GM20000 (cell line): ENCODE results near the gene HMCN2.

ENCODE experiments used
- DNase-seq: peaks from one replicate; pipeline ENCODE4 v3.0.0; 2012; ENCODE audit warnings: low spot score
- CTCF ChIP-seq: IDR thresholded peaks from 2 replicates; pipeline ENCODE4 v1.5.1; 2012; ENCODE audit warnings: mild to moderate bottlenecking, control low read depth; ENCODE audit errors: extremely low read depth, missing control alignments

The HMCN2 gene

GRCh38 chr9:130467316-130467715 is 201.8 kb downstream of the HMCN2 start:
- no peak for TF ChIP-seq CTCF
- DNase-seq = no peak

GRCh38 chr9:130468566-130468965 is 203.0 kb downstream of the HMCN2 start:
- DNase-seq = no peak
- TF ChIP-seq CTCF = no peak

GRCh38 chr9:130470269-130470668 is 204.7 kb downstream of the HMCN2 start:
- no peak for TF ChIP-seq CTCF

GRCh38 chr9:130470950-130471349 is 205.4 kb downstream of the HMCN2 start:
- no peak for DNase-seq
- no peak for TF ChIP-seq CTCF

More at GRCh38 chr9:130470269-130470668, 204.7 kb downstream of the HMCN2 start:
- DNase-seq = no peak

- no peak for DNase-seq
Observed at GRCh38 chr9:130471411-130472183, 206.0 kb downstream of the HMCN2 start.

GRCh38 chr9:130472184-130472705 is 206.7 kb downstream of the HMCN2 start:
- DNase-seq = no peak
- TF ChIP-seq CTCF = no peak

More at GRCh38 chr9:130471411-130472183, 206.0 kb downstream of the HMCN2 start:
- TF ChIP-seq CTCF = no peak

- DNase-seq = no peak
- no peak for TF ChIP-seq CTCF
Observed at GRCh38 chr9:130473009-130473408, 207.4 kb downstream of the HMCN2 start.
